ENCODE data around the gene TLE6. TPM values are rescaled to one million over a fixed set of nuclear protein-coding genes. Genes with fewer than 3 reads are reported as not detected.

Gene TLE6
- total and polyA plus RNA-seq, 2 of the 8 experiments (the other 6 are each of a cell fraction or from before 2014, with no cell fraction given): 2.5 to 2.9 TPM

GRCh38 chr19:2964874-2965273 is 12.5 kb upstream of the TLE6 start:
- Histone ChIP-seq H3K14ac (ENCODE audit: insufficient read length) (no peak overlapping the region), H3K9ac (replicated peaks in 1 of 4; ENCODE audit: extremely low read depth in 1 of 4, low read depth in 3 of 4, low read length in 3 of 4) (no peak overlapping the region), H3K9me3 (ENCODE audit: insufficient read depth in 2 of 2, low read depth in 1 of 2, low read length in 1 of 2) (no peaks in the 10 kb centered on the region), H3K23ac (ENCODE audit: insufficient read length) (no peak overlapping the region), H3K79me2 (ENCODE audit: control insufficient read depth in 1 of 2, insufficient read depth in 2 of 2, low read length in 2 of 2) (no peaks in the 10 kb centered on the region), H4K5ac (ENCODE audit: insufficient read length, low read depth, low read length) (no peak overlapping the region), H3K27ac (ENCODE audit: low read depth, low read length) (no peak overlapping the region), H2BK20ac (ENCODE audit: low read length) (no peak overlapping the region), H2AK5ac (ENCODE audit: low read depth, low read length) (no peak overlapping the region), H3K18ac (ENCODE audit: extremely low read depth, low read length) (no peak overlapping the region), H3K79me1 (ENCODE audit: low read depth, low read length) (no peaks in the 10 kb centered on the region), H3K4me2 (ENCODE audit: insufficient read depth in 1 of 2, low read depth in 2 of 2, low read length in 2 of 2) (no peak overlapping the region), H4K20me1 (replicated peaks in 1 of 2; ENCODE audit: control insufficient read depth in 1 of 2, insufficient read depth in 2 of 2, low read length in 2 of 2) (no peaks in the 10 kb centered on the region), H4K8ac (ENCODE audit: extremely low read depth, insufficient read depth, low read length) (no peak overlapping the region), H2BK15ac (ENCODE audit: low read length) (no peak overlapping the region), H2BK12ac (ENCODE audit: low read depth, low read length) (no peak overlapping the region), H3K27me3 (replicated peaks in 1 of 4; ENCODE audit: control insufficient read depth in 3 of 4, extremely low read depth in 1 of 4, insufficient read depth in 3 of 4, low read length in 3 of 4) (no peaks in the 10 kb centered on the region), H4K91ac (replicated peaks; ENCODE audit: insufficient read length, low read length) (no peak overlapping the region), H2AFZ (ENCODE audit: low read length) (no peak overlapping the region), H2BK120ac (replicated peaks; ENCODE audit: low read depth, low read length) (no peak overlapping the region), H2BK5ac (ENCODE audit: low read depth, low read length) (no peak overlapping the region), H3K4me1 (replicated peaks in 1 of 4; ENCODE audit: control insufficient read depth in 3 of 4, insufficient read depth in 4 of 4, low read length in 3 of 4) (no peaks in the 10 kb centered on the region), H3K36me3 (ENCODE audit: control insufficient read depth in 2 of 4, insufficient read depth in 4 of 4, low read length in 3 of 4) (no peaks in the 10 kb centered on the region), H3K4ac (replicated peaks; ENCODE audit: insufficient read length, low read depth, low read length) (no peak overlapping the region), H3K23me2 (ENCODE audit: low read depth, low read length) (no peaks in the 10 kb centered on the region), H3K4me3 (ENCODE audit: extremely low read depth in 1 of 4, insufficient read depth in 2 of 4, low read depth in 3 of 4, low read length in 4 of 4) (no peak overlapping the region), H3K56ac (replicated peaks; ENCODE audit: insufficient read length, low read depth, low read length) (no peak overlapping the region)
- no peak for TF ChIP-seq NANOG (IDR thresholded peaks at IDR 0.05; ENCODE audit: insufficient read depth, low read depth, low read length, poor library complexity, severe bottlenecking)
- TF ChIP-seq RBBP5 (IDR thresholded peaks at IDR 0.05; ENCODE audit: borderline replicate concordance, low read depth, low read length): no peak
- TF ChIP-seq SP1 (IDR thresholded peaks at IDR 0.05; ENCODE audit: low read depth, low read length): no peak
- TF ChIP-seq EZH2 (IDR thresholded peaks at IDR 0.05; ENCODE audit: low read depth, low read length, severe bottlenecking): no peak
- no peak for TF ChIP-seq NRF1 (IDR thresholded peaks at IDR 0.05; ENCODE audit: low read depth, low read length)
- no peak for TF ChIP-seq BCL11A (IDR thresholded peaks at IDR 0.05; ENCODE audit: low read depth in 2 of 2, low read length in 2 of 2)
- TF ChIP-seq CREB1 (IDR thresholded peaks at IDR 0.05): no peak
- CTCF ChIA-PET (ENCODE audit: partially characterized antibody): interaction anchor here (0.6 to 18.9 kb wide), 11 partner anchors 8 to 199 kb away, joined by 3 to 260 read pairs (median 3); no protein-coding TSS in a partner anchor
- POLR2A ChIA-PET (ENCODE audit: partially characterized antibody): interaction anchor here (0.6 kb wide), 1 partner anchor 251 kb away, joined by 3 read pairs; no protein-coding TSS in a partner anchor
- DNase-seq (ENCODE audit: low read depth in 1 of 2, low spot score in 2 of 2) (no peak), FAIRE-seq (no peak)
- 93% methylated on average over 5 of the region's 5 CpGs; no CpG with 5 or more reads in 1 of the 2 experiments for WGBS, 2 experiments (ENCODE audit: extremely low coverage in 1 of 2, insufficient coverage in 1 of 2, insufficient read length in 1 of 2, insufficient replicate concordance in 2 of 2, low coverage in 1 of 2, low lambda C conversion rate in 2 of 2, missing lambda C conversion rate in 1 of 2)
